Psoas muscle (tissue), 8 donors: ENCODE measurements around the gene TRABD2A. TPM values are rescaled to one million over a fixed set of nuclear protein-coding genes. Genes with fewer than 3 reads are reported as not detected.

Source experiments
- ATAC-seq, 4 donors: fragments of 200-7000 bp; cut with Tn5 transposase; one replicate each; pipeline ENCODE4 v1.9.1; 2020; ENCODE audit warnings: moderate library complexity in 3 of 4, mild to moderate bottlenecking in 2 of 4
- DNase-seq, 2 donors: peaks; one replicate each; pipeline ENCODE4 v3.0.0-alpha.2; 2020
- H3K27ac ChIP-seq: fragments of 200-600 bp; one replicate; pipeline ENCODE4 v1.8.0; 2022
- H3K27me3 ChIP-seq, 3 donors: fragments of 200-600 bp in 1 of 3; one replicate each; pipeline versions ENCODE4 v1.6.1 to v1.8.0; 2013 to 2022; ENCODE audit warnings: low read length in 2 of 3, mild to moderate bottlenecking in 2 of 3, moderate library complexity in 1 of 3; ENCODE audit not compliant: insufficient read depth in 3 of 3
- H3K36me3 ChIP-seq, 2 donors: fragments of 200-600 bp in 1 of 2; one replicate each; pipeline versions ENCODE4 v1.6.1 to v1.8.0; 2013 to 2022; ENCODE audit warnings: low read depth in 1 of 2, mild to moderate bottlenecking in 1 of 2, moderate library complexity in 1 of 2; ENCODE audit not compliant: insufficient read depth in 1 of 2
- H3K4me1 ChIP-seq: fragments of 200-600 bp; one replicate; pipeline ENCODE4 v1.8.0; 2022
- H3K4me3 ChIP-seq: fragments of 200-600 bp; one replicate; pipeline ENCODE4 v1.8.0; 2022; ENCODE audit warnings: mild to moderate bottlenecking
- H3K9me3 ChIP-seq: fragments of 200-600 bp; one replicate; pipeline ENCODE4 v1.8.0; 2022
- CTCF ChIP-seq: fragments of 200-600 bp; IDR thresholded peaks from one replicate; pipeline ENCODE4 v1.8.0; 2022; ENCODE audit warnings: antibody characterized with exemption
- WGBS, 3 donors: extraction: QIAGEN DNeasy Blood & Tissue Kit; methylation state at CpG; one replicate each; pipeline versions ENCODE4 v1.1.6 to v1.1.7; 2013; 5-methylcytosine and 5-hydroxymethylcytosine counted together
- intact Hi-C, 2 donors: fragments of 100-400 bp; cut with DNase I; formaldehyde crosslinking; loops; one replicate each; pipeline versions ENCODE4 v1.11.0 to v1.14.2; 2022
- polyA plus RNA-seq, 3 donors: library from polyadenylated mRNA; stranded (reverse); fragments of 200-250 nt; gene quantifications; one replicate each; pipeline ENCODE4 v1.2.3, GENCODE V29; 2013
- total RNA-seq, 4 donors: library from RNA; stranded (reverse); fragmentation: NEBNext Ultra II Directional in 2 of 4; extraction: Animal tissue kit (Norgen Biotek cat#: 25700) in 2 of 4; gene quantifications; one replicate each; pipeline versions ENCODE4 v1.2.1 to v1.2.4, GENCODE V29; 2021 to 2023
- donor health status: healthy with polysubstance abuse.
- donor health status: DM: no; HTN: no; CAD: no; lungs with moderate emphysema.
- donor health status: Bipolar disorder and iron deficiency.
- donor health status: healthy.
- donor health status: DM: yes; HTN: yes; CAD: no.
- donor health status: DM: no; HTN: no; CAD: no.
- donor health status: DM: no; HTN: no; CAD: no.
- donor health status: DM: yes; HTN: yes; CAD: no.

Gene TRABD2A
- total and polyA plus RNA-seq, 7 donors: 0.27 to 0.74 (median 0.35) TPM

- no peaks in the 10 kb centered on the region for H3K4me1 ChIP-seq
- H3K36me3 ChIP-seq: no peaks in the 10 kb centered on the region
- WGBS, 3 donors: 84 to 89% (median 86%) methylated on average over 4 of the region's 4 CpGs
- ATAC-seq (no peak), DNase-seq (no peak)
- H3K4me3 ChIP-seq: no peak overlapping the region
- H3K9me3 ChIP-seq: peaks cover 10% of the 10 kb centered on the region
- no peak for TF ChIP-seq CTCF
- no peak overlapping the region for H3K27ac ChIP-seq
- intact Hi-C loops: no loop called here
- H3K27me3 ChIP-seq: no peaks in the 10 kb centered on the region
These were observed 41.0 kb downstream of the TRABD2A start for GRCh38 chr2:84839851-84840250.

- intact Hi-C loops: no loop called here
- 73 to 80% (median 77%) methylated on average over 2 of the region's 2 CpGs for WGBS, 3 donors
- Histone ChIP-seq H3K4me1 (no peaks in the 10 kb centered on the region), H3K4me3 (no peak overlapping the region), H3K9me3 (peaks cover 10% of the 10 kb centered on the region), H3K36me3 (no peaks in the 10 kb centered on the region), H3K27ac (no peak overlapping the region), H3K27me3 (no peaks in the 10 kb centered on the region)
- ATAC-seq (no peak), DNase-seq (no peak)
- TF ChIP-seq CTCF: no peak
These were observed 42.3 kb downstream of the TRABD2A start for GRCh38 chr2:84838434-84839145.

- Histone ChIP-seq H3K27ac (no peak overlapping the region), H3K4me3 (no peak overlapping the region), H3K27me3 (no peaks in the 10 kb centered on the region), H3K36me3 (no peaks in the 10 kb centered on the region), H3K9me3 (peaks cover 10% of the 10 kb centered on the region), H3K4me1 (no peaks in the 10 kb centered on the region)
- WGBS, 3 donors: 57 to 62% (median 60%) methylated on average over 2 of the region's 2 CpGs
- intact Hi-C loops: no loop called here
- no peak for ATAC-seq
- no peak for TF ChIP-seq CTCF
- DNase-seq: no peak
These were observed 44.7 kb downstream of the TRABD2A start for GRCh38 chr2:84836215-84836614.

GRCh38 chr2:84833481-84834150 lies 47.3 kb downstream of the TRABD2A start:
- H3K27ac ChIP-seq: no peak overlapping the region
- ATAC-seq: no peak

More at GRCh38 chr2:84833481-84834150, 47.3 kb downstream of the TRABD2A start:
- WGBS, 3 donors: 82 to 87% (median 85%) methylated on average over 12 of the region's 12 CpGs
- Histone ChIP-seq H3K4me1 (no peaks in the 10 kb centered on the region), H3K9me3 (peaks cover 10% of the 10 kb centered on the region), H3K36me3 (no peaks in the 10 kb centered on the region), H3K27me3 (no peaks in the 10 kb centered on the region), H3K4me3 (no peak overlapping the region)
- intact Hi-C loops: no loop called here
- DNase-seq: no peak
- TF ChIP-seq CTCF: no peak
